Mucosa of descending colon (tissue), 3 donors: ENCODE data around the gene ENO2. TPM values are rescaled to one million over a fixed set of nuclear protein-coding genes. Genes with fewer than 3 reads are reported as not detected.
A peak's percentile ranks its signal among the peaks of the same experiment; 100 is the strongest.
"Not testable (repeated sequence)": the region's sequence is repeated elsewhere in the genome, so short reads cannot be mapped to it uniquely, and the experiment has no call there.

ENCODE experiments used
- ATAC-seq: fragments of 200-7000 bp; cut with Tn5 transposase; one replicate; pipeline ENCODE4 v1.9.1; 2020; ENCODE audit warnings: mild to moderate bottlenecking, moderate library complexity
- DNase-seq, 3 donors: peaks; one replicate each; pipeline ENCODE4 v3.0.0-alpha.2; 2020
- H3K36me3 ChIP-seq: fragments of 200-600 bp; one replicate; pipeline ENCODE4 v1.8.0; 2021; ENCODE audit warnings: low read depth, mild to moderate bottlenecking
- H3K4me1 ChIP-seq: fragments of 200-600 bp; one replicate; pipeline ENCODE4 v1.8.0; 2021; ENCODE audit warnings: low read depth, mild to moderate bottlenecking
- H3K4me3 ChIP-seq: fragments of 200-600 bp; one replicate; pipeline ENCODE4 v1.8.0; 2021; ENCODE audit warnings: mild to moderate bottlenecking
- H3K9me3 ChIP-seq: fragments of 200-600 bp; one replicate; pipeline ENCODE4 v1.8.0; 2021; ENCODE audit warnings: mild to moderate bottlenecking
- CTCF ChIP-seq: fragments of 200-600 bp; IDR thresholded peaks from one replicate; pipeline ENCODE4 v1.8.0; 2022; ENCODE audit warnings: antibody characterized with exemption, mild to moderate bottlenecking
- intact Hi-C, 2 donors: fragments of 100-400 bp; cut with DNase I in 1 of 2; cut with micrococcal nuclease in 1 of 2; formaldehyde crosslinking; loops; one replicate each; pipeline versions ENCODE4 v1.11.0 to v1.11.1; 2022; cut with DNase I, micrococcal nuclease
- total RNA-seq, 3 donors: library from RNA; stranded (reverse); fragmentation: NEBNext Ultra II Directional in 2 of 3; extraction: Animal tissue kit (Norgen Biotek cat#: 25700) in 2 of 3; gene quantifications; one replicate each; pipeline versions ENCODE4 v1.2.1 to v1.2.4, GENCODE V29; 2021 to 2023
- donor health status: DM: no; HTN: no; CAD: no; lungs with moderate emphysema.
- donor health status: DM: no; HTN: no; CAD: no.
- donor health status: DM: no; HTN: yes; CAD: no.

The ENO2 gene
- total RNA-seq, 3 donors from 2014 or later = 4.5 to 67.3 (median 7.6) TPM

GRCh38 chr12:6873094-6874014 lies 41.0 kb upstream of the ENO2 start, which contains the start of gene SPSB2:
Gene SPSB2, minus strand, starts transcription at chr12:6873303. Its CDS starts 402 bp downstream, at chr12:6872901.
- Histone ChIP-seq H3K36me3 (no peaks in the 10 kb centered on the region), H3K9me3 (no peaks in the 10 kb centered on the region), H3K4me1 (peaks cover 29% of the 10 kb centered on the region), H3K4me3 (peak within 1 kb of the TSS; percentile 70)
- ATAC-seq (peak; percentile 89), DNase-seq (peak; percentile 99 to 100 (median 100))
- no peak for TF ChIP-seq CTCF
- intact Hi-C loops = no loop called here

GRCh38 chr12:6874015-6874368 lies 40.4 kb upstream of the ENO2 start:
- H3K9me3 ChIP-seq, H3K4me3 ChIP-seq, H3K36me3 ChIP-seq, ATAC-seq, intact Hi-C loops: not testable (repeated sequence)
- DNase-seq = peak in 1 of 3 donors; percentile 48
- H3K4me1 ChIP-seq = peaks cover 23% of the 10 kb centered on the region

- peak in 1 of 3 donors; percentile 17 for DNase-seq
- ATAC-seq, H3K9me3 ChIP-seq, H3K4me1 ChIP-seq, intact Hi-C loops, H3K4me3 ChIP-seq, H3K36me3 ChIP-seq: not testable (repeated sequence)
Observed at GRCh38 chr12:6879824-6880223, 34.6 kb upstream of the ENO2 start.

GRCh38 chr12:6883252-6883651 lies 31.1 kb upstream of the ENO2 start:
- Histone ChIP-seq H3K9me3 (no peaks in the 10 kb centered on the region), H3K4me3 (no peak overlapping the region), H3K36me3 (no peaks in the 10 kb centered on the region), H3K4me1 (no peaks in the 10 kb centered on the region)
- TF ChIP-seq CTCF = no peak
- DNase-seq (no peak), ATAC-seq (no peak)
- intact Hi-C loops = no loop called here

GRCh38 chr12:6883683-6884082 lies 30.7 kb upstream of the ENO2 start:
- intact Hi-C loops = no loop called here
- TF ChIP-seq CTCF = no peak
- H3K4me1 ChIP-seq = no peaks in the 10 kb centered on the region
- H3K4me3 ChIP-seq = no peak overlapping the region
- H3K9me3 ChIP-seq = no peaks in the 10 kb centered on the region
- no peaks in the 10 kb centered on the region for H3K36me3 ChIP-seq
- ATAC-seq (no peak), DNase-seq (no peak)

GRCh38 chr12:6884539-6884938 lies 29.8 kb upstream of the ENO2 start:
- H3K36me3 ChIP-seq = no peaks in the 10 kb centered on the region
- TF ChIP-seq CTCF = no peak
- no peaks in the 10 kb centered on the region for H3K9me3 ChIP-seq
- intact Hi-C loops = no loop called here
- ATAC-seq (no peak), DNase-seq (no peak)
- no peak overlapping the region for H3K4me3 ChIP-seq
- H3K4me1 ChIP-seq = no peaks in the 10 kb centered on the region

GRCh38 chr12:6886206-6886999 lies 28.0 kb upstream of the ENO2 start:
- ATAC-seq, H3K4me3 ChIP-seq, H3K36me3 ChIP-seq, intact Hi-C loops, H3K9me3 ChIP-seq, DNase-seq, H3K4me1 ChIP-seq: not testable (repeated sequence)
